Keratinocyte (primary cell): ENCODE data around the gene MFF.

ENCODE experiments used
- CTCF ChIP-seq, 3 experiments: IDR thresholded peaks in 1 of 3; conservative IDR thresholded peaks in 1 of 3; optimal IDR thresholded peaks in 1 of 3; 2 replicates in 2 of 3; 3 replicates in 1 of 3; pipeline versions ENCODE3 to v1.5.1; 2011; ENCODE audit warnings: low read length in 3 of 3, mild to moderate bottlenecking in 3 of 3, moderate library complexity in 2 of 3, control low read depth in 1 of 3, inconsistent platforms in 1 of 3; ENCODE audit not compliant: insufficient read depth in 2 of 3; ENCODE audit errors: extremely low read depth in 1 of 3
- EZH2 ChIP-seq: IDR thresholded peaks from one replicate; pipeline ENCODE4 v1.6.1; 2012; ENCODE audit warnings: inconsistent platforms, mild to moderate bottlenecking, low read length, moderate library complexity

- TF ChIP-seq CTCF (optimal IDR thresholded peaks at IDR 0.05 in 1 of 3, IDR thresholded peaks at IDR 0.05 in 1 of 3, conservative IDR thresholded peaks at IDR 0.05 in 1 of 3; ENCODE audit: extremely low read depth in 1 of 3, insufficient read depth in 2 of 3, low read length in 3 of 3) (no peak), EZH2 (no peak)
These were observed 23.5 kb upstream of the MFF start for GRCh38 chr2:227301523-227301922.
